HCT116 (cell line): ENCODE measurements around the gene PRRC2A. TPM values are rescaled to one million over a fixed set of nuclear protein-coding genes. Genes with fewer than 3 reads are reported as not detected.

Experiments used
- ATAC-seq: fragments of 200-7000 bp; cut with Tn5 transposase; 2 replicates; pipeline ENCODE4 v1.9.1; 2020; ENCODE audit warnings: mild to moderate bottlenecking, moderate library complexity
- BruUV-seq: library from RNA; stranded (reverse); fragments of 400-500 nt; replicated peaks from 2 replicates; lab custom pipeline; 2021; lab: Mats Ljungman, UMichigan
- CTCF ChIA-PET: fragments of 300-600 bp; sonication (Branson Sonifier 250); formaldehyde crosslinking; loops from one replicate; lab custom pipeline; 2021; ENCODE audit warnings: antibody characterized with exemption; lab: Charles Lee
- POLR2A ChIA-PET: fragments of 300-600, 350-600 bp; sonication (Branson Sonifier 250); formaldehyde crosslinking; loops from one replicate; lab custom pipeline; 2021; ENCODE audit warnings: antibody characterized with exemption; lab: Charles Lee
- RAD21 ChIA-PET, 2 experiments: fragments of 300-600 bp; sonication (Branson Sonifier 250); formaldehyde crosslinking; loops; one replicate each; lab custom pipeline; 2023; ENCODE audit warnings: low total read pairs in 2 of 2; ENCODE audit not compliant: uncharacterized antibody in 2 of 2, unreplicated experiment in 2 of 2, low non-redundant PET in 1 of 2; lab: Charles Lee
- DNase-seq: peaks from one replicate; pipeline ENCODE4 v3.0.0-alpha.2; 2010; ENCODE audit warnings: low read depth, low spot score
- H2AFZ ChIP-seq: fragments of 200-600 bp; shearing (Covaris generic), sonication (generic); 2 replicates; pipeline ENCODE4 v1.6.1; 2017; ENCODE audit warnings: low read depth, mixed run types, mixed read lengths, antibody characterized with exemption, low read length; ENCODE audit not compliant: poor library complexity, severe bottlenecking
- H3K27ac ChIP-seq: 2 replicates; pipeline ENCODE4 v1.5.1; 2012; ENCODE audit warnings: low read depth, low read length
- H3K27me3 ChIP-seq: fragments of 200-600 bp; sonication (generic); 2 replicates; pipeline ENCODE4 v1.6.1; 2016; ENCODE audit warnings: mixed run types, low read length, mixed read lengths; ENCODE audit not compliant: insufficient read depth
- H3K36me3 ChIP-seq, 2 experiments: fragments of 200-500 bp in 1 of 2; fragments of 200-600 bp in 1 of 2; sonication (Bioruptor generic) in 1 of 2; sonication (generic) in 1 of 2; 2 replicates each; pipeline versions ENCODE4 v1.5.1 to v1.6.1; 2014 to 2016; ENCODE audit warnings: low read length in 2 of 2, inconsistent platforms in 1 of 2, mixed read lengths in 1 of 2, mixed run types in 1 of 2; ENCODE audit not compliant: insufficient read depth in 2 of 2, control insufficient read depth in 1 of 2
- H3K4me1 ChIP-seq, 2 experiments: fragments of 200-600 bp in 1 of 2; sonication (generic) in 1 of 2; 2 replicates each; pipeline versions ENCODE4 v1.5.1 to v1.6.1; 2012 to 2017; ENCODE audit warnings: low read length in 2 of 2, inconsistent platforms in 1 of 2, mild to moderate bottlenecking in 1 of 2, mixed read lengths in 1 of 2, mixed run types in 1 of 2, moderate library complexity in 1 of 2; ENCODE audit not compliant: insufficient read depth in 2 of 2, control insufficient read depth in 1 of 2
- H3K4me2 ChIP-seq: fragments of 200-600 bp; sonication (generic); 2 replicates; pipeline ENCODE4 v1.6.1; 2017; ENCODE audit warnings: mixed run types, low read length, mixed read lengths
- H3K4me3 ChIP-seq, 2 experiments: fragments of 200-600 bp in 1 of 2; sonication (generic) in 1 of 2; replicated peaks in 1 of 2; 2 replicates each; pipeline ENCODE4 v1.5.1; 2011 to 2016; ENCODE audit warnings: low read length in 2 of 2, control low read depth in 1 of 2, low read depth in 1 of 2, mild to moderate bottlenecking in 1 of 2, mixed read lengths in 1 of 2, mixed run types in 1 of 2
- H3K79me2 ChIP-seq: fragments of 200-600 bp; sonication (generic); 2 replicates; pipeline ENCODE4 v1.6.1; 2017; ENCODE audit warnings: mild to moderate bottlenecking, mixed run types, low read length, moderate library complexity, mixed read lengths; ENCODE audit not compliant: insufficient read depth
- H3K9ac ChIP-seq: fragments of 200-600 bp; sonication (generic); 2 replicates; pipeline ENCODE4 v1.6.1; 2016; ENCODE audit warnings: low read length, mixed read lengths
- H3K9me2 ChIP-seq: fragments of 200-600 bp; sonication (generic), shearing (Covaris generic); 2 replicates; pipeline ENCODE4 v1.6.1; 2017; ENCODE audit warnings: mixed run types, mild to moderate bottlenecking, moderate library complexity; ENCODE audit not compliant: insufficient read depth
- H3K9me3 ChIP-seq, 2 experiments: fragments of 200-500 bp in 1 of 2; fragments of 200-600 bp in 1 of 2; sonication (Bioruptor generic) in 1 of 2; sonication (generic) in 1 of 2; 2 replicates each; pipeline ENCODE4 v1.6.1; 2014 to 2017; ENCODE audit warnings: low read length in 2 of 2, mixed read lengths in 2 of 2, inconsistent platforms in 1 of 2, low read depth in 1 of 2, mild to moderate bottlenecking in 1 of 2, mixed run types in 1 of 2, moderate library complexity in 1 of 2; ENCODE audit not compliant: control insufficient read depth in 1 of 2, insufficient read depth in 1 of 2
- H4K20me1 ChIP-seq: fragments of 200-600 bp; sonication (generic), shearing (Covaris generic); 2 replicates; pipeline ENCODE4 v1.6.1; 2017; ENCODE audit warnings: mixed run types, mild to moderate bottlenecking, moderate library complexity; ENCODE audit not compliant: insufficient read depth
- EGR1 ChIP-seq: IDR thresholded peaks from 2 replicates; pipeline ENCODE4 v1.6.1; 2012; ENCODE audit warnings: low read depth
- POLR2A ChIP-seq: IDR thresholded peaks from 2 replicates; pipeline ENCODE4 v1.7.0; 2011; ENCODE audit warnings: borderline replicate concordance; ENCODE audit not compliant: insufficient read depth, insufficient read length; ENCODE audit errors: extremely low read depth
- POLR2AphosphoS5 ChIP-seq: IDR thresholded peaks from 2 replicates; pipeline ENCODE4 v1.6.1; 2011; ENCODE audit warnings: mild to moderate bottlenecking, low read depth, low read length, moderate library complexity
- RAD21 ChIP-seq: IDR thresholded peaks from 2 replicates; pipeline ENCODE4 v1.6.1; 2012; ENCODE audit warnings: low read depth, mild to moderate bottlenecking
- TCF7L2 ChIP-seq: IDR thresholded peaks from 2 replicates; pipeline ENCODE4 v1.7.0; 2011; ENCODE audit warnings: borderline replicate concordance, inconsistent platforms; ENCODE audit not compliant: insufficient read depth, insufficient read length; ENCODE audit errors: extremely low read depth
- YY1 ChIP-seq: IDR thresholded peaks from 2 replicates; pipeline ENCODE4 v1.6.1; 2011; ENCODE audit warnings: low read length, low read depth, moderate library complexity, mild to moderate bottlenecking; ENCODE audit not compliant: insufficient replicate concordance; ENCODE audit errors: extremely low read depth
- intact Hi-C: fragments of 100-400 bp; cut with micrococcal nuclease; formaldehyde crosslinking; loops from 2 replicates; pipeline ENCODE4 v1.10.0; 2022
- total RNA-seq: library from RNA; stranded (reverse); gene quantifications from one replicate; pipeline ENCODE4 v1.2.1, GENCODE V29; 2021; ENCODE audit not compliant: unreplicated experiment
- TF ChIP-seq, protein P1 (sequence below): IDR thresholded peaks from 2 replicates; pipeline ENCODE4 v1.6.1; 2012
- TF ChIP-seq, protein P2 (sequence below), 3 experiments: fragments of 200-600 bp in 1 of 3; sonication (generic) in 1 of 3; IDR thresholded peaks in 2 of 3; conservative IDR thresholded peaks in 1 of 3; 2 replicates each; pipeline ENCODE4 v1.5.1; 2012 to 2017; ENCODE audit warnings: low read depth in 2 of 3, low read length in 2 of 3, antibody characterized with exemption in 1 of 3, borderline replicate concordance in 1 of 3, control low read depth in 1 of 3, mild to moderate bottlenecking in 1 of 3, mixed read lengths in 1 of 3, mixed run types in 1 of 3, moderate library complexity in 1 of 3; ENCODE audit not compliant: insufficient read depth in 1 of 3
- TF ChIP-seq, protein P3 (sequence below): IDR thresholded peaks from 2 replicates; pipeline ENCODE4 v1.6.1; 2011; ENCODE audit warnings: mild to moderate bottlenecking, low read length, moderate library complexity; ENCODE audit not compliant: insufficient replicate concordance; ENCODE audit errors: extremely low read depth

PRRC2A gene
- total RNA-seq, 1 experiment from 2014 or later = 250 TPM

DNA sequence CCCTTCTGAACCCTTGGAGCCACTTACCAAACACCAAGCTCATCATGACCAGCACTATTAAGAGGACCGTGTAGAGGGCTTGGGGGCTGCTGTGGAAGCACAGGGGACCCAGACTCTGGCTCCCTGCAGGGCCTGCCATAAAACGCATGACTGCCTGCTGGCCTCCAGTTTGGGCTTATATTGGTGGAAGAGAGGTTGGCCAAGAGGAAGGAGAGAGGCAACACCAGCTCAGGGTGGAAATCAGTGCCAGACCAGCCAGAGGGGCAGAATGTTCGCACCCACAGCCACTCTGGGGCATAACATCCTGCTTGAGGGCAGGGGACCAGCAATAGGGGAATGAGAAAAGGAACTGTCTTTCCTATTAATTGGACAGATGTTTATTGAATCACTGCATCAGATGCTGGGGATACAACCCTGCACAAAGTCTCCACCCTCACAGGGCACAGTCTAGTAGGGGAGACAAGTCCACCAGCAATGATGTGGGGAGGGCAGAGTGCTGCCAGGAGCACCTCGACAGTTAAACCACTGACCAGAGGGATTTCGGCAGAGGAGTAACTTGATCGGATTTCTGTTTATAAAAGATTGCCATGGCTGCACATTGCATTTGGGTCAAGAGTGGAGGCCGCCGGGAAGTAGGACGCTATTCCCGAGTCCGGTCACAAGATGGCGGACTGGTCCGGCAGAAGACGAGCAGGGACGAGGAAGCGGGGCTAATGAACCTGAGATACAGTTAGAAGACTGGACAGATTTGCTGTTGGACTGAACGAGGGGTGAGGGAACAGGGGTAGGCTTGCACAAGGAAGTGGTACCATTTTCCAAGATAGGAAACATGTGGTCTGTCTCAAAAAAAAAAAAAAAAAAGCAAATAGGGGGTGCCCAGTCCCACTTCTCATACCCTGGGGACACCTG, 60.0 kb downstream of the PRRC2A start, which contains the start of gene LY6G5C:
Gene LY6G5C, minus strand, starts transcription at position 842 of the 909 bp plus-strand sequence. Its CDS starts 694 bp downstream, at position 148.
- no peaks in the 10 kb centered on the region for H3K9me3 ChIP-seq
- H3K4me3 ChIP-seq = peak within 1 kb of the TSS; percentile 53 to 61
- peaks cover 4 to 19% of the 10 kb centered on the region in 2 experiments; a peak in 3 of 4 replicates for H3K4me1 ChIP-seq
- H3K36me3 ChIP-seq = no peaks in the 10 kb centered on the region
- ChIA-PET POLR2A (interaction anchor here (0.7 to 0.9 kb wide), 2 partner anchors 49 to 147 kb away, joined by 3 read pairs; partner anchors contain the start of genes DDAH2 and HSPA1B), RAD21 (interaction anchor here (0.6 to 0.9 kb wide), 3 partner anchors 55 to 370 kb away, joined by 3 read pairs; no protein-coding TSS in a partner anchor), CTCF (interaction anchor here (0.7 to 2.2 kb wide), 5 partner anchors 58 to 272 kb away, joined by 3 to 9 read pairs (median 5); partner anchors contain the start of gene MSH5)
- BruUV-seq = no TSS peak
- ATAC-seq (peak; percentile 85), DNase-seq (peak; percentile 73)
- H3K27ac ChIP-seq = peak within 1 kb of the TSS; percentile 70
- H4K20me1 ChIP-seq = no peaks in the 10 kb centered on the region
- H3K79me2 ChIP-seq = no peaks in the 10 kb centered on the region
- peak within 1 kb of the TSS; percentile 73 for H2AFZ ChIP-seq
- TF ChIP-seq, protein P1, sequence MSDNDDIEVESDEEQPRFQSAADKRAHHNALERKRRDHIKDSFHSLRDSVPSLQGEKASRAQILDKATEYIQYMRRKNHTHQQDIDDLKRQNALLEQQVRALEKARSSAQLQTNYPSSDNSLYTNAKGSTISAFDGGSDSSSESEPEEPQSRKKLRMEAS = no peak
- peak; percentile 99 for TF ChIP-seq RAD21
- no peak for TF ChIP-seq TCF7L2
- TF ChIP-seq POLR2AphosphoS5 = 0 out of 2 replicates have a peak, but pooled peaks have one; percentile 11
- no peak for TF ChIP-seq EGR1
- TF ChIP-seq, protein P2, sequence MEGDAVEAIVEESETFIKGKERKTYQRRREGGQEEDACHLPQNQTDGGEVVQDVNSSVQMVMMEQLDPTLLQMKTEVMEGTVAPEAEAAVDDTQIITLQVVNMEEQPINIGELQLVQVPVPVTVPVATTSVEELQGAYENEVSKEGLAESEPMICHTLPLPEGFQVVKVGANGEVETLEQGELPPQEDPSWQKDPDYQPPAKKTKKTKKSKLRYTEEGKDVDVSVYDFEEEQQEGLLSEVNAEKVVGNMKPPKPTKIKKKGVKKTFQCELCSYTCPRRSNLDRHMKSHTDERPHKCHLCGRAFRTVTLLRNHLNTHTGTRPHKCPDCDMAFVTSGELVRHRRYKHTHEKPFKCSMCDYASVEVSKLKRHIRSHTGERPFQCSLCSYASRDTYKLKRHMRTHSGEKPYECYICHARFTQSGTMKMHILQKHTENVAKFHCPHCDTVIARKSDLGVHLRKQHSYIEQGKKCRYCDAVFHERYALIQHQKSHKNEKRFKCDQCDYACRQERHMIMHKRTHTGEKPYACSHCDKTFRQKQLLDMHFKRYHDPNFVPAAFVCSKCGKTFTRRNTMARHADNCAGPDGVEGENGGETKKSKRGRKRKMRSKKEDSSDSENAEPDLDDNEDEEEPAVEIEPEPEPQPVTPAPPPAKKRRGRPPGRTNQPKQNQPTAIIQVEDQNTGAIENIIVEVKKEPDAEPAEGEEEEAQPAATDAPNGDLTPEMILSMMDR (IDR thresholded peaks at IDR 0.05 in 2 of 3, conservative IDR thresholded peaks at IDR 0.05 in 1 of 3; ENCODE audit: borderline replicate concordance in 1 of 3, insufficient read depth in 1 of 3, low read depth in 2 of 3, low read length in 2 of 3) = peak; percentile 43 to 90 (median 65)
- no peak for TF ChIP-seq POLR2A
- TF ChIP-seq, protein P3, sequence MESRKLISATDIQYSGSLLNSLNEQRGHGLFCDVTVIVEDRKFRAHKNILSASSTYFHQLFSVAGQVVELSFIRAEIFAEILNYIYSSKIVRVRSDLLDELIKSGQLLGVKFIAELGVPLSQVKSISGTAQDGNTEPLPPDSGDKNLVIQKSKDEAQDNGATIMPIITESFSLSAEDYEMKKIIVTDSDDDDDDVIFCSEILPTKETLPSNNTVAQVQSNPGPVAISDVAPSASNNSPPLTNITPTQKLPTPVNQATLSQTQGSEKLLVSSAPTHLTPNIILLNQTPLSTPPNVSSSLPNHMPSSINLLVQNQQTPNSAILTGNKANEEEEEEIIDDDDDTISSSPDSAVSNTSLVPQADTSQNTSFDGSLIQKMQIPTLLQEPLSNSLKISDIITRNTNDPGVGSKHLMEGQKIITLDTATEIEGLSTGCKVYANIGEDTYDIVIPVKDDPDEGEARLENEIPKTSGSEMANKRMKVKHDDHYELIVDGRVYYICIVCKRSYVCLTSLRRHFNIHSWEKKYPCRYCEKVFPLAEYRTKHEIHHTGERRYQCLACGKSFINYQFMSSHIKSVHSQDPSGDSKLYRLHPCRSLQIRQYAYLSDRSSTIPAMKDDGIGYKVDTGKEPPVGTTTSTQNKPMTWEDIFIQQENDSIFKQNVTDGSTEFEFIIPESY = no peak
- peak; percentile 74 for TF ChIP-seq YY1
- no peaks in the 10 kb centered on the region for H3K9me2 ChIP-seq
- intact Hi-C loops = loop anchor here (1.0 to 2.0 kb wide), 5 partner anchors 50 to 272 kb away; partner anchors contain the start of gene HSPA1B
- peak within 1 kb of the TSS; percentile 64 for H3K9ac ChIP-seq
- peak within 1 kb of the TSS; percentile 85 for H3K4me2 ChIP-seq
- H3K27me3 ChIP-seq = no peaks in the 10 kb centered on the region
